ENCODE data around the gene PIGC.
"Not testable (repeated sequence)": the region's sequence is repeated elsewhere in the genome, so short reads cannot be mapped to it uniquely, and the experiment has no call there.

PIGC gene

GRCh38 chr1:172442404-172442803 lies 1.5 kb downstream of the PIGC start:
- H3K27ac ChIP-seq, result peak overlapping the region in 1 of 21 experiments; percentile 95
- no peak overlapping the region for H3K4me3 ChIP-seq

DNA sequence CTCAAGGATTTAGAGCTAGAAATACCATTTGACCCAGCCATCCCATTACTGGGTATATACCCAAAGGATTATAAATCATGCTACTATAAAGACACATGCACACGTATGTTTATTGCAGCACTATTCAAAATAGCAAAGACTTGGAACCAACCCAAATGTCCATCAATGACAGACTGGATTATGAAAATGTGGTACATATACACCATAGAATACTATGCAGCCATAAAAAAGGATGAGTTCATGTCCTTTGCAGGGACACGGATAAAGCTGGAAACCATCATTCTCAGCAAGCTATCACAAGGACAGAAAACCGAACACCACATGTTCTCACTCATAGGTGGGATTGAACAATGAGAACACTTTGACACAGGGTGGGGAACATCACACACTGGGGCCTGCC lies 6.7 kb downstream of the PIGC start:
- not testable (repeated sequence) for H3K4me3 ChIP-seq, H3K27ac ChIP-seq

GRCh38 chr1:172431721-172432192 lies 12.1 kb downstream of the PIGC start:
- no peak overlapping the region for H3K4me3 ChIP-seq
- H3K27ac ChIP-seq, result peak overlapping the region in 18 of 21 experiments; percentile 10 to 83 (median 69)

- Histone ChIP-seq H3K27ac (peak overlapping the region in 6 of 21 experiments; percentile 8 to 80 (median 62)), H3K4me3 (no peak overlapping the region)
Observed at GRCh38 chr1:172431204-172431603, 12.7 kb downstream of the PIGC start.

- Histone ChIP-seq H3K4me3 (no peak overlapping the region), H3K27ac (peak overlapping the region in 1 of 21 experiments; percentile 19)
Observed at GRCh38 chr1:172430128-172430454, 13.8 kb downstream of the PIGC start.

GRCh38 chr1:172429331-172430127 lies 14.3 kb downstream of the PIGC start:
- no peak overlapping the region for H3K4me3 ChIP-seq
- H3K27ac ChIP-seq, result no peak overlapping the region

DNA sequence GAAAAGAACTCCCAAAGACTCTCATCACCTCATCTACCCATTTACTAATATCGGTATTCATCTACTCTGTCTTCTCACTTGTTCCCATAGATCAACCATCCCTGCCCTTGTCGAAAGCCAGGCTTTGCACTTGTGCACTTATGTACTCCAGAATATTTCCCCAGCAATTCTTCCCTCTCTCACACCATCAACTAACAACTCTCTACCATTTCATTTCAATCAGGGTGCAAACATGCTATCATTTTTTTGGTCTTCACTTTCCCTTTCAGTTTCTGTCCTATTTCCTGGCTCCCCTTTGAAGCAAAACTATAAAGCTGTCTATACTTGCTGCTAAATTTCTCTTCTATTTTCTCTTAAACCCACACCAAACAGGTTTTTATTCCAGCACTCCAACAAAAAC lies 16.7 kb downstream of the PIGC start:
- no peak overlapping the region for H3K4me3 ChIP-seq
- H3K27ac ChIP-seq, result no peak overlapping the region

- Histone ChIP-seq H3K4me3 (no peak overlapping the region), H3K27ac (no peak overlapping the region)
Observed at GRCh38 chr1:172425339-172425738, 18.5 kb downstream of the PIGC start.

- no peak overlapping the region for H3K27ac ChIP-seq
Observed at GRCh38 chr1:172423336-172423735, 20.5 kb downstream of the PIGC start.

GRCh38 chr1:172421974-172422604 lies 21.8 kb downstream of the PIGC start:
- Histone ChIP-seq H3K27ac (no peak overlapping the region), H3K4me3 (no peak overlapping the region)

More at GRCh38 chr1:172423336-172423735, 20.5 kb downstream of the PIGC start:
- H3K4me3 ChIP-seq, result no peak overlapping the region

GRCh38 chr1:172420385-172420784 lies 23.5 kb downstream of the PIGC start, which contains the start of gene C1orf105:
TSS of gene C1orf105 (plus strand) at chr1:172420685. CDS start at chr1:172420886, 201 bp downstream.
- Histone ChIP-seq H3K27ac (no peak within 1 kb of the TSS), H3K4me3 (no peak within 1 kb of the TSS)

DNA sequence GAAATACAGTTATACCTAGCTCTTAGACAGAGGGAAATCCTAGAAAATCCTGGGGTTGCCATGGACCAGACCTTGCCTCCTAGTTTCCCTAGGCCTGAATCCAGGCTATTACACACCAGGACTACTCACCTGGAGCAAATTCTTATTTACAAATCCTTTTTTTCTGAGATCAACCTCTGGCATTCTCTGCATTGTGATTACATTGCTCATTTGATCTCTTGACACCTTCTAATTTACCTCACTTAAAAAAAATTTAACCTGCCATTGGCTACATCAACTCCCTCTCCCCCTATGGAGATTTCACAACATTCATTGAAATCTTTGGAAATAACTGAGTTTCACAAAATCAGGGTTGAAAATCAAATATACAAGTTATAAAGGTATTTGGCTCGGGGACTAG lies 26.3 kb downstream of the PIGC start:
- Histone ChIP-seq H3K4me3 (no peak overlapping the region), H3K27ac (no peak overlapping the region)

DNA sequence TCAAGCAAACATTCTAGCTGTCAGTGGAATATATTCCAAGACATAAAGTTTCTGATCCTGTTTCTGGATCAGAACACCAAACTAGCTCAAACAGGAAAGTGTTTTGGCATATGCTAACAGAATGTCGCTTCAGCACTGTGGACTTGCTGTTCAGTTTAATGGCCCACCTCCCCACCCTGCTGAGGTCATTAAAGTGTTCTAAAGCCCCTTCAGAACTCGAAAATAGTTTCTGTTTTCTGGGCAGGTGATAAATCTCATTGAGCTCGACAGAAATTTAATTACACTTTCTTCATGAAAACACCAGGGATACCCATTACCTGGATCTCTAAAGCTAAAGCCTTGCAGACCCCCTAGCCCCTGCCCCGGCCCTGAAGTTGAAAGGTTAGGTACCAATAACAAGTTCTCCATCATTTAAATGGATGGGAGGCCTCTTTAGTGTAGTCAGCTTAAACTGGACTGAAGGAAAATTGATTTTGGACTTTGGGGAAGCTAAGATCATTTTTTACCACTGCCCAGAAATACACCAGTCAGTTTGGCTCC lies 27.3 kb downstream of the PIGC start:
- H3K4me3 ChIP-seq, result no peak overlapping the region
- no peak overlapping the region for H3K27ac ChIP-seq

- no peak overlapping the region for H3K4me3 ChIP-seq
- no peak overlapping the region for H3K27ac ChIP-seq
Observed at GRCh38 chr1:172414331-172414730, 29.5 kb downstream of the PIGC start.

GRCh38 chr1:172411791-172412338 lies 32.0 kb downstream of the PIGC start:
- no peak overlapping the region for H3K4me3 ChIP-seq
- peak overlapping the region in 1 of 21 experiments; percentile 7 for H3K27ac ChIP-seq

- peak overlapping the region in 3 of 21 experiments; percentile 5 to 17 (median 11) for H3K27ac ChIP-seq
Observed at GRCh38 chr1:172410027-172410426, 33.8 kb downstream of the PIGC start.

GRCh38 chr1:172408958-172409357 lies 34.9 kb downstream of the PIGC start:
- Histone ChIP-seq H3K27ac (peak overlapping the region in 4 of 21 experiments; percentile 11 to 68 (median 42)), H3K4me3 (no peak overlapping the region)

More at GRCh38 chr1:172410027-172410426, 33.8 kb downstream of the PIGC start:
- H3K4me3 ChIP-seq, result no peak overlapping the region

DNA sequence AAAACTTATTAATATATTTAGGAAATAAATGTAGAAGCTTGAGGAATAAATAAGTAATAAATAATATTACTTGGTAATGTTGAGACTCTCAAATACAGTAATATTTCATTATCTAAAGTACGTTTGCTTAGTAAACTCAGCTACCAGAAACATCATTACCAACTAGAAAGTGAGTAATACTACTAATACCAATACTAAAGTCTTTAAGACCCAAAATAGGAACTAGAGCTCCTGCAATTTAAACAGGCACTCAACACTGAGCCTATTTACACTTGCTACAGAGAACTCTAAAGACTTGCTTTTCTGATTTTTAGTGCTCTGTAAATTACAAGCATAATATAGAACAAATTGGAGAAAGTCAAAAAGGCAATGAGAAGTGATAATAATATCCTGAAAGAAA lies 36.9 kb downstream of the PIGC start:
- peak overlapping the region in 1 of 21 experiments; percentile 41 for H3K27ac ChIP-seq
- no peak overlapping the region for H3K4me3 ChIP-seq

GRCh38 chr1:172405912-172406311 lies 38.0 kb downstream of the PIGC start:
- Histone ChIP-seq H3K4me3 (no peak overlapping the region), H3K27ac (no peak overlapping the region)

GRCh38 chr1:172404121-172404520 lies 39.7 kb downstream of the PIGC start:
- Histone ChIP-seq H3K27ac (peak overlapping the region in 2 of 21 experiments; percentile 12 to 30), H3K4me3 (no peak overlapping the region)
